Prostate gland (tissue), 2 donors: Measurements from ENCODE around the gene ATRAID.

Source experiments
- CTCF ChIP-seq, 4 experiments: fragments of 200-600 bp in 2 of 4; fragments of 450-650 bp in 2 of 4; sonication (generic) in 2 of 4; IDR thresholded peaks; 1 replicate in 3 of 4; 2 replicates in 1 of 4; pipeline ENCODE4 v1.5.1; 2016 to 2019; ENCODE audit warnings: antibody characterized with exemption in 4 of 4, mild to moderate bottlenecking in 2 of 4, moderate library complexity in 2 of 4
- POLR2A ChIP-seq: fragments of 450-650 bp; IDR thresholded peaks from one replicate; pipeline ENCODE4 v1.6.1; 2016; ENCODE audit warnings: antibody characterized with exemption, mild to moderate bottlenecking
- POLR2AphosphoS5 ChIP-seq: sonication (generic); formaldehyde crosslinking; IDR thresholded peaks from one replicate; pipeline ENCODE4 v1.6.1; 2017; ENCODE audit warnings: antibody characterized with exemption

GRCh38 chr2:27182346-27182745, 29.5 kb upstream of the ATRAID start:
- no peak for TF ChIP-seq POLR2AphosphoS5
- TF ChIP-seq POLR2A, result no peak
- no peak for TF ChIP-seq CTCF (IDR thresholded peaks at IDR 0.05)
